ENCODE data around the gene SRC. TPM values are rescaled to one million over a fixed set of nuclear protein-coding genes. Genes with fewer than 3 reads are reported as not detected.

The SRC gene
- 10 to 100 TPM; 55.6 to 72.5 (median 67.2) TPM for polyA plus RNA-seq (ENCODE audit: insufficient read length in 3 of 3)
- long read RNA-seq, donor 1, full-length matches to known transcripts, result 7 of 28 reads
- long read RNA-seq, donor 1, partial matches to known transcripts, result 21 of 28 reads
- long read RNA-seq, donor 1, other reads (novel, unspliced or antisense), result 0 of 28 reads
- long read RNA-seq, donor 2, full-length matches to known transcripts, result 5 of 5 reads
- long read RNA-seq, donor 2, partial matches to known transcripts, result 0 of 5 reads
- long read RNA-seq, donor 2, other reads (novel, unspliced or antisense), result 0 of 5 reads
- long read RNA-seq, donor 3, full-length matches to known transcripts, result 2 of 2 reads
- long read RNA-seq, donor 3, partial matches to known transcripts, result 0 of 2 reads
- long read RNA-seq, donor 3, other reads (novel, unspliced or antisense), result 0 of 2 reads
- long read RNA-seq, donor 4, full-length matches to known transcripts, result 3 of 29 reads
- long read RNA-seq, donor 4, partial matches to known transcripts, result 26 of 29 reads
- long read RNA-seq, donor 4, other reads (novel, unspliced or antisense), result 0 of 29 reads
- long read RNA-seq, donor 5, full-length matches to known transcripts, result 1 of 1 reads
- long read RNA-seq, donor 5, partial matches to known transcripts, result 0 of 1 reads
- long read RNA-seq, donor 5, other reads (novel, unspliced or antisense), result 0 of 1 reads
- long read RNA-seq, donor 6, full-length matches to known transcripts, result 2 of 2 reads
- long read RNA-seq, donor 6, partial matches to known transcripts, result 0 of 2 reads
- long read RNA-seq, donor 6, other reads (novel, unspliced or antisense), result 0 of 2 reads
- long read RNA-seq, donor 7, partial matches to known transcripts, result 7 of 8 reads
- long read RNA-seq, donor 7, other reads (novel, unspliced or antisense), result 0 of 8 reads
- long read RNA-seq, donor 8, result 0 reads
- long read RNA-seq, donor 9, partial matches to known transcripts, result 0 of 1 reads
- long read RNA-seq, donor 9, other reads (novel, unspliced or antisense), result 0 of 1 reads
- long read RNA-seq, donor 10, partial matches to known transcripts, result 0 of 1 reads
- long read RNA-seq, donor 10, other reads (novel, unspliced or antisense), result 0 of 1 reads
- long read RNA-seq, donor 11, partial matches to known transcripts, result 0 of 3 reads
- long read RNA-seq, donor 11, other reads (novel, unspliced or antisense), result 0 of 3 reads
- long read RNA-seq, donor 12, full-length matches to known transcripts, result 4 of 18 reads
- long read RNA-seq, donor 12, partial matches to known transcripts, result 14 of 18 reads
- long read RNA-seq, donor 12, other reads (novel, unspliced or antisense), result 0 of 18 reads
- long read RNA-seq, donor 13, partial matches to known transcripts, result 5 of 6 reads
- long read RNA-seq, donor 13, other reads (novel, unspliced or antisense), result 0 of 6 reads
- long read RNA-seq, donor 14, partial matches to known transcripts, result 12 of 17 reads
- long read RNA-seq, donor 14, other reads (novel, unspliced or antisense), result 0 of 17 reads
- long read RNA-seq, donor 15, full-length matches to known transcripts, result 9 of 70 reads
- long read RNA-seq, donor 15, partial matches to known transcripts, result 56 of 70 reads
- long read RNA-seq, donor 15, other reads (novel, unspliced or antisense), result 5 of 70 reads
- long read RNA-seq, donor 16, result 0 reads

- DNase-seq, result peak; percentile 71
These were observed at the start of gene SRC for GRCh38 chr20:37345339-37346235. Gene SRC (plus strand): TSS chr20:37346140. CDS start chr20:37384154, 38,014 bp downstream.

GRCh38 chr20:37296371-37296770 lies 49.6 kb upstream of the SRC start:
- DNase-seq, result no peak

- no peak for DNase-seq
These were observed 48.7 kb upstream of the SRC start for GRCh38 chr20:37297066-37297736.

GRCh38 chr20:37298190-37298939 lies 47.6 kb upstream of the SRC start:
- no peak for DNase-seq

- no peak for DNase-seq
These were observed 46.0 kb upstream of the SRC start for GRCh38 chr20:37299718-37300528.

- DNase-seq, result no peak
These were observed 44.8 kb upstream of the SRC start for GRCh38 chr20:37301120-37301519.

- DNase-seq, result no peak
These were observed 44.4 kb upstream of the SRC start for GRCh38 chr20:37301558-37301957.

GRCh38 chr20:37302981-37303380 lies 43.0 kb upstream of the SRC start:
- no peak for DNase-seq

GRCh38 chr20:37303637-37304036 lies 42.3 kb upstream of the SRC start:
- DNase-seq, result no peak

GRCh38 chr20:37305079-37305478 lies 40.9 kb upstream of the SRC start:
- no peak for DNase-seq

- DNase-seq, result no peak
These were observed 40.1 kb upstream of the SRC start for GRCh38 chr20:37305839-37306238.

GRCh38 chr20:37308086-37309050 lies 37.6 kb upstream of the SRC start:
- DNase-seq, result no peak

GRCh38 chr20:37309290-37309689 lies 36.6 kb upstream of the SRC start:
- no peak for DNase-seq

- DNase-seq, result peak; percentile 57
These were observed 35.9 kb upstream of the SRC start for GRCh38 chr20:37309936-37310590.

- DNase-seq, result no peak
These were observed 35.0 kb upstream of the SRC start for GRCh38 chr20:37310951-37311350.
